WTC11 (cell line): ENCODE measurements around the gene SPOCK1. TPM values are rescaled to one million over a fixed set of nuclear protein-coding genes. Genes with fewer than 3 reads are reported as not detected.
A peak's percentile ranks its signal among the peaks of the same experiment; 100 is the strongest.

Experiments
- ATAC-seq: fragments of 200-7000 bp; cut with Tn5 transposase; 2 replicates; pipeline ENCODE4 v1.10.0; 2021; ENCODE audit warnings: mild to moderate bottlenecking, moderate library complexity
- CTCF ChIA-PET: fragments of 300-600 bp; sonication (Branson Sonifier 250); formaldehyde crosslinking; loops from one replicate; lab custom pipeline; 2021; ENCODE audit warnings: antibody characterized with exemption; lab: Charles Lee
- POLR2A ChIA-PET: fragments of 350-600 bp; sonication (Branson Sonifier 250); formaldehyde crosslinking; loops from one replicate; lab custom pipeline; 2021; ENCODE audit warnings: antibody characterized with exemption; lab: Charles Lee
- DNase-seq: peaks from one replicate; pipeline ENCODE4 v3.0.0; 2021; ENCODE audit warnings: low spot score
- H3K27ac Mint-ChIP-seq: 2 replicates; pipeline ENCODE4 v1.8.0; 2021; ENCODE audit warnings: mixed read lengths
- H3K27me3 Mint-ChIP-seq: 2 replicates; pipeline ENCODE4 v1.8.0; 2021; ENCODE audit warnings: low read depth, mild to moderate bottlenecking, moderate library complexity, mixed read lengths
- H3K36me3 Mint-ChIP-seq: 2 replicates; pipeline ENCODE4 v1.8.0; 2021; ENCODE audit warnings: mixed read lengths
- H3K4me1 Mint-ChIP-seq: 2 replicates; pipeline ENCODE4 v1.8.0; 2022; ENCODE audit warnings: mixed read lengths
- H3K4me3 Mint-ChIP-seq: 2 replicates; pipeline ENCODE4 v1.8.0; 2021; ENCODE audit warnings: mild to moderate bottlenecking, moderate library complexity, mixed read lengths
- H3K9me3 Mint-ChIP-seq: 2 replicates; pipeline ENCODE4 v1.8.0; 2021; ENCODE audit warnings: mixed read lengths
- CBFB ChIP-seq: sonication (generic); formaldehyde crosslinking; IDR thresholded peaks from 2 replicates; pipeline ENCODE4 v1.8.1; 2022; ENCODE audit warnings: mild to moderate bottlenecking, low read depth, missing genetic modification reagents
- CTCF ChIP-seq: fragments of 200-600 bp; IDR thresholded peaks from 2 replicates; pipeline ENCODE4 v1.8.0; 2022; ENCODE audit warnings: antibody characterized with exemption
- FOXK1 ChIP-seq: sonication (generic); formaldehyde crosslinking; IDR thresholded peaks from 2 replicates; pipeline ENCODE4 v1.8.0; 2022; ENCODE audit warnings: mild to moderate bottlenecking, moderate library complexity, missing genetic modification reagents
- HMGA2 ChIP-seq: fragments of 250-450 bp; sonication (Bioruptor Pico); IDR thresholded peaks from 2 replicates; pipeline ENCODE4 v1.4.0; 2021; ENCODE audit warnings: mild to moderate bottlenecking, moderate library complexity
- JUN ChIP-seq: sonication (generic); formaldehyde crosslinking; IDR thresholded peaks from 2 replicates; pipeline ENCODE4 v1.8.0; 2023; ENCODE audit warnings: mild to moderate bottlenecking, missing genetic modification reagents
- MYBL2 ChIP-seq: sonication (generic); formaldehyde crosslinking; IDR thresholded peaks from 2 replicates; pipeline ENCODE4 v1.8.1; 2023; ENCODE audit warnings: mild to moderate bottlenecking, moderate library complexity, missing genetic modification reagents
- NR1H2 ChIP-seq: sonication (generic); formaldehyde crosslinking; IDR thresholded peaks from 2 replicates; pipeline ENCODE4 v1.9.0; 2021; ENCODE audit warnings: mild to moderate bottlenecking, moderate library complexity, missing genetic modification reagents
- SMAD3 ChIP-seq: sonication (generic); formaldehyde crosslinking; IDR thresholded peaks from 2 replicates; pipeline ENCODE4 v1.8.0; 2022; ENCODE audit warnings: missing genetic modification reagents, mild to moderate bottlenecking, borderline replicate concordance
- ZNF121 ChIP-seq: sonication (generic); formaldehyde crosslinking; IDR thresholded peaks from 2 replicates; pipeline ENCODE4 v1.8.0; 2023; ENCODE audit warnings: missing genetic modification reagents
- ZNF232 ChIP-seq: sonication (generic); formaldehyde crosslinking; IDR thresholded peaks from 2 replicates; pipeline ENCODE4 v1.8.0; 2022; ENCODE audit warnings: mild to moderate bottlenecking, missing genetic modification reagents
- ZNF423 ChIP-seq: fragments of 250-450 bp; sonication (Bioruptor Pico); IDR thresholded peaks from 2 replicates; pipeline ENCODE4 v2.1.2; 2022; ENCODE audit warnings: mild to moderate bottlenecking, moderate library complexity
- ZNF671 ChIP-seq: fragments of 250-450 bp; sonication (Bioruptor Pico); IDR thresholded peaks from 2 replicates; pipeline ENCODE4 v1.8.0; 2021; ENCODE audit warnings: mild to moderate bottlenecking
- total RNA-seq: library from RNA; stranded (reverse); gene quantifications from 3 replicates; pipeline ENCODE4 v1.2.3, GENCODE V29; 2021
- TF ChIP-seq, protein P1 (sequence below): sonication (generic); formaldehyde crosslinking; IDR thresholded peaks from 2 replicates; pipeline ENCODE4 v1.8.0; 2022; ENCODE audit warnings: mild to moderate bottlenecking, missing genetic modification reagents
- TF ChIP-seq, protein P2 (sequence below): sonication (generic); formaldehyde crosslinking; IDR thresholded peaks from 2 replicates; pipeline ENCODE4 v1.8.1; 2023; ENCODE audit warnings: mild to moderate bottlenecking, missing genetic modification reagents
- TF ChIP-seq, protein P3 (sequence below): sonication (generic); formaldehyde crosslinking; IDR thresholded peaks from 2 replicates; pipeline ENCODE4 v1.8.0; 2023; ENCODE audit warnings: mild to moderate bottlenecking, missing genetic modification reagents

SPOCK1 gene
- total RNA-seq, 1 experiment from 2014 or later: 15.2 TPM

DNA sequence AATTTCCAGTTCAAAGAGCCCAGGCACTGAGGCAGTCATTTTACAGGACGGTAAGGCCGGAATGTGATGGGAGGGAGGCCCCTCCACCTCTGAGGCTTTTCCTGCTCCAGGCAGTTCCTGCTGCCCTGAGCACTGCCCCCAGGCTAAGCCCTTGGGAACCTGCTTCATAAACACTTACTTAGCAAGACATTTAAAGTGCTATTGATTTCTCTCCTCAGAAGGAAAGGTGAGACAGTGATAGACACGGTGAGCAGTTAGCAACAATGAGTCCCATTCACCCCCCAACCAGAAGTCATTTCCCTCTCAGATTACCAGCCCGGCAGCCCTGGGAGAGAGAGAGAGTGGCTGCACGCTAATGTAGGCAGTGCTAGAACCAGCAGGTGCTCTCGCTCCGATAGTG lies 462.5 kb downstream of the SPOCK1 start:
- TF ChIP-seq, protein P1, sequence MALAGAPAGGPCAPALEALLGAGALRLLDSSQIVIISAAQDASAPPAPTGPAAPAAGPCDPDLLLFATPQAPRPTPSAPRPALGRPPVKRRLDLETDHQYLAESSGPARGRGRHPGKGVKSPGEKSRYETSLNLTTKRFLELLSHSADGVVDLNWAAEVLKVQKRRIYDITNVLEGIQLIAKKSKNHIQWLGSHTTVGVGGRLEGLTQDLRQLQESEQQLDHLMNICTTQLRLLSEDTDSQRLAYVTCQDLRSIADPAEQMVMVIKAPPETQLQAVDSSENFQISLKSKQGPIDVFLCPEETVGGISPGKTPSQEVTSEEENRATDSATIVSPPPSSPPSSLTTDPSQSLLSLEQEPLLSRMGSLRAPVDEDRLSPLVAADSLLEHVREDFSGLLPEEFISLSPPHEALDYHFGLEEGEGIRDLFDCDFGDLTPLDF (CRISPR knock-in tag): no peak
- TF ChIP-seq ZNF121 (CRISPR knock-in tag) (no peak), ZNF232 (CRISPR knock-in tag) (no peak), ZNF423 (CRISPR knock-in tag) (no peak)
- TF ChIP-seq, protein P2, sequence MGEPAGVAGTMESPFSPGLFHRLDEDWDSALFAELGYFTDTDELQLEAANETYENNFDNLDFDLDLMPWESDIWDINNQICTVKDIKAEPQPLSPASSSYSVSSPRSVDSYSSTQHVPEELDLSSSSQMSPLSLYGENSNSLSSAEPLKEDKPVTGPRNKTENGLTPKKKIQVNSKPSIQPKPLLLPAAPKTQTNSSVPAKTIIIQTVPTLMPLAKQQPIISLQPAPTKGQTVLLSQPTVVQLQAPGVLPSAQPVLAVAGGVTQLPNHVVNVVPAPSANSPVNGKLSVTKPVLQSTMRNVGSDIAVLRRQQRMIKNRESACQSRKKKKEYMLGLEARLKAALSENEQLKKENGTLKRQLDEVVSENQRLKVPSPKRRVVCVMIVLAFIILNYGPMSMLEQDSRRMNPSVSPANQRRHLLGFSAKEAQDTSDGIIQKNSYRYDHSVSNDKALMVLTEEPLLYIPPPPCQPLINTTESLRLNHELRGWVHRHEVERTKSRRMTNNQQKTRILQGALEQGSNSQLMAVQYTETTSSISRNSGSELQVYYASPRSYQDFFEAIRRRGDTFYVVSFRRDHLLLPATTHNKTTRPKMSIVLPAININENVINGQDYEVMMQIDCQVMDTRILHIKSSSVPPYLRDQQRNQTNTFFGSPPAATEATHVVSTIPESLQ: no peak
- H3K36me3 Mint-ChIP-seq: peaks cover 2% of the 10 kb centered on the region; the same call in 1 of the 2 replicates
- H3K27ac Mint-ChIP-seq: peak overlapping the region; percentile 98
- H3K4me3 Mint-ChIP-seq: peak overlapping the region; percentile 13
- POLR2A ChIA-PET: no interaction called here
- peaks cover 8% of the 10 kb centered on the region for H3K27me3 Mint-ChIP-seq
- peaks cover 17% of the 10 kb centered on the region for H3K9me3 Mint-ChIP-seq
- ATAC-seq (peak; percentile 84), DNase-seq (peak; percentile 75)
- peaks cover 72% of the 10 kb centered on the region for H3K4me1 Mint-ChIP-seq
- CTCF ChIA-PET: interaction anchor here (0.6 to 2.1 kb wide), 5 partner anchors 20 to 840 kb away, joined by 5 to 9 read pairs (median 6); no protein-coding TSS in a partner anchor

DNA sequence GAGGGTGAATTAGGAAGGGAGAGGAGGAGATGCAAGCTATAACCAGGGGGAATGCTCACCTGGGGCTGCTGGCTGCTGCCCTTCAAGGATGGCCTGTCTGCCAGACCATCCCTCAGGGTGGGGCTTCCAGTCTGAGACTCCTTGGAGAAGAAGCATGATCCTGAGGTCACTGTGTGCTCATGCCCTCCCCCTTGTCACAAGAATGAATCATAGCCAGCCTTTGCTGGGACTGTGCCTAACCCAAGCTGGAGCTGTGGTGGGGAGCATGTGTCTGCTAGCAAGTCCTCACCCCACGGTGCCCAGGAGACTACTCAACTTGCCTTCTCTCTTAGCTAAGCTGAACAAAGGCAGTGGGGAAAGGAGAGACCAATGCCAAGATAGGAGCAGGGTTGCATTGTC lies 463.6 kb downstream of the SPOCK1 start:
- no peak for ATAC-seq
- Mint-ChIP-seq H3K4me1 (peaks cover 72% of the 10 kb centered on the region), H3K4me3 (no peak overlapping the region), H3K27me3 (peaks cover 8% of the 10 kb centered on the region), H3K9me3 (peaks cover 7% of the 10 kb centered on the region), H3K36me3 (0 out of 2 replicates have a peak, but pooled peaks cover 2% of the 10 kb centered on the region), H3K27ac (peak overlapping the region; percentile 60; the same call in 1 of the 2 replicates)
- no peak for DNase-seq
- POLR2A ChIA-PET: no interaction called here
- CTCF ChIA-PET: interaction anchor here (0.6 to 2.1 kb wide), 6 partner anchors 18 to 311 kb away, joined by 3 to 9 read pairs (median 3); no protein-coding TSS in a partner anchor
- TF ChIP-seq JUN (CRISPR knock-in tag) (no peak), NR1H2 (CRISPR knock-in tag) (no peak), ZNF671 (CRISPR knock-in tag) (no peak), CTCF (no peak), SMAD3 (CRISPR knock-in tag) (no peak), FOXK1 (no peak), HMGA2 (no peak), CBFB (CRISPR knock-in tag) (no peak), MYBL2 (no peak)
- TF ChIP-seq, protein P3, sequence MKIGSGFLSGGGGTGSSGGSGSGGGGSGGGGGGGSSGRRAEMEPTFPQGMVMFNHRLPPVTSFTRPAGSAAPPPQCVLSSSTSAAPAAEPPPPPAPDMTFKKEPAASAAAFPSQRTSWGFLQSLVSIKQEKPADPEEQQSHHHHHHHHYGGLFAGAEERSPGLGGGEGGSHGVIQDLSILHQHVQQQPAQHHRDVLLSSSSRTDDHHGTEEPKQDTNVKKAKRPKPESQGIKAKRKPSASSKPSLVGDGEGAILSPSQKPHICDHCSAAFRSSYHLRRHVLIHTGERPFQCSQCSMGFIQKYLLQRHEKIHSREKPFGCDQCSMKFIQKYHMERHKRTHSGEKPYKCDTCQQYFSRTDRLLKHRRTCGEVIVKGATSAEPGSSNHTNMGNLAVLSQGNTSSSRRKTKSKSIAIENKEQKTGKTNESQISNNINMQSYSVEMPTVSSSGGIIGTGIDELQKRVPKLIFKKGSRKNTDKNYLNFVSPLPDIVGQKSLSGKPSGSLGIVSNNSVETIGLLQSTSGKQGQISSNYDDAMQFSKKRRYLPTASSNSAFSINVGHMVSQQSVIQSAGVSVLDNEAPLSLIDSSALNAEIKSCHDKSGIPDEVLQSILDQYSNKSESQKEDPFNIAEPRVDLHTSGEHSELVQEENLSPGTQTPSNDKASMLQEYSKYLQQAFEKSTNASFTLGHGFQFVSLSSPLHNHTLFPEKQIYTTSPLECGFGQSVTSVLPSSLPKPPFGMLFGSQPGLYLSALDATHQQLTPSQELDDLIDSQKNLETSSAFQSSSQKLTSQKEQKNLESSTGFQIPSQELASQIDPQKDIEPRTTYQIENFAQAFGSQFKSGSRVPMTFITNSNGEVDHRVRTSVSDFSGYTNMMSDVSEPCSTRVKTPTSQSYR: no peak
